Adrenal gland (tissue), 5 donors: Measurements from ENCODE around the gene ROCK2.

Source experiments
- CTCF ChIP-seq, 6 experiments: fragments of 450-650 bp in 4 of 6; fragments of 200-600 bp in 2 of 6; sonication (generic) in 1 of 6; IDR thresholded peaks; 1 replicate in 5 of 6; 2 replicates in 1 of 6; pipeline versions ENCODE4 v1.5.1 to v1.8.0; 2016 to 2021; ENCODE audit warnings: antibody characterized with exemption in 6 of 6, mild to moderate bottlenecking in 2 of 6, moderate library complexity in 1 of 6
- POLR2A ChIP-seq, 2 donors: fragments of 450-650 bp; IDR thresholded peaks; one replicate each; pipeline ENCODE4 v1.6.1; 2017; ENCODE audit warnings: antibody characterized with exemption in 2 of 2, mild to moderate bottlenecking in 2 of 2, moderate library complexity in 1 of 2
- donor health status: DM: no; HTN: no; CAD: no.

- TF ChIP-seq CTCF (IDR thresholded peaks at IDR 0.05): no peak
- peak in 1 of 2 donors; percentile 33 for TF ChIP-seq POLR2A (IDR thresholded peaks at IDR 0.05)
Measured at GRCh38 chr2:11357428-11357972, 13.1 kb upstream of the ROCK2 start.
